A549 (cell line): ENCODE data around the gene CNTN2.

ENCODE experiments used
- EP300 ChIP-seq, 2 experiments: fragments of >200 bp; sonication (Bioruptor Twin); formaldehyde crosslinking; IDR thresholded peaks; 2 replicates in 1 of 2; 3 replicates in 1 of 2; pipeline ENCODE4 v1.6.1; 2016 to 2017
- HDAC2 ChIP-seq: fragments of 200-600 bp; sonication (generic); IDR thresholded peaks from 2 replicates; pipeline ENCODE4 v1.6.1; 2016
- TF ChIP-seq, protein P1 (sequence below): fragments of >200 bp; sonication (Bioruptor Twin); formaldehyde crosslinking; IDR thresholded peaks from 3 replicates; pipeline ENCODE4 v1.5.1; 2016

DNA sequence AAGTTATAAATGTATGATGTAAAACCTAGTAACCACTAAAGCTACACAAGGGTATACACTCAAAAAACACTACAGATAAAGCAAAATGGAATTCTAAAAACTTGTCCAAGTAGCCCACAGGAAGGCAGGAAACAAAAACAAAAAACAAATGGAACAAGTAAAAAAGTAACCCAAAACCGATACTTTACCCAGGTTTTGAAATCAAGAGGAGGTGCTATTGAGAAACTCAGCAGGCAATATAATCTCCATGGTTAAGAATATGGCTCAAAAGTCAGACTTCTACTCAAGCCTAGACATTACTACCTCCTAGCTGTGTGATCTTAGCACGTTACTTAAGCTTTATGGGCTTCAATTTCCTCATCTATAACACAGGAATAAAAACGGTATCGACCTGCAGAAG lies 65.5 kb downstream of the CNTN2 start:
- TF ChIP-seq, protein P1, sequence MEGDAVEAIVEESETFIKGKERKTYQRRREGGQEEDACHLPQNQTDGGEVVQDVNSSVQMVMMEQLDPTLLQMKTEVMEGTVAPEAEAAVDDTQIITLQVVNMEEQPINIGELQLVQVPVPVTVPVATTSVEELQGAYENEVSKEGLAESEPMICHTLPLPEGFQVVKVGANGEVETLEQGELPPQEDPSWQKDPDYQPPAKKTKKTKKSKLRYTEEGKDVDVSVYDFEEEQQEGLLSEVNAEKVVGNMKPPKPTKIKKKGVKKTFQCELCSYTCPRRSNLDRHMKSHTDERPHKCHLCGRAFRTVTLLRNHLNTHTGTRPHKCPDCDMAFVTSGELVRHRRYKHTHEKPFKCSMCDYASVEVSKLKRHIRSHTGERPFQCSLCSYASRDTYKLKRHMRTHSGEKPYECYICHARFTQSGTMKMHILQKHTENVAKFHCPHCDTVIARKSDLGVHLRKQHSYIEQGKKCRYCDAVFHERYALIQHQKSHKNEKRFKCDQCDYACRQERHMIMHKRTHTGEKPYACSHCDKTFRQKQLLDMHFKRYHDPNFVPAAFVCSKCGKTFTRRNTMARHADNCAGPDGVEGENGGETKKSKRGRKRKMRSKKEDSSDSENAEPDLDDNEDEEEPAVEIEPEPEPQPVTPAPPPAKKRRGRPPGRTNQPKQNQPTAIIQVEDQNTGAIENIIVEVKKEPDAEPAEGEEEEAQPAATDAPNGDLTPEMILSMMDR, result no peak
- no peak for TF ChIP-seq HDAC2
- TF ChIP-seq EP300 (IDR thresholded peaks at IDR 0.05), result no peak
